ENCODE results near the gene TRDMT1. TPM values are rescaled to one million over a fixed set of nuclear protein-coding genes. Genes with fewer than 3 reads are reported as not detected.

Gene TRDMT1
- total and polyA plus RNA-seq, 4 donors: 2.5 to 25.9 (median 6.5) TPM

GRCh38 chr10:17202506-17202905 is 1.0 kb upstream of the TRDMT1 start:
- TF ChIP-seq, protein P1, sequence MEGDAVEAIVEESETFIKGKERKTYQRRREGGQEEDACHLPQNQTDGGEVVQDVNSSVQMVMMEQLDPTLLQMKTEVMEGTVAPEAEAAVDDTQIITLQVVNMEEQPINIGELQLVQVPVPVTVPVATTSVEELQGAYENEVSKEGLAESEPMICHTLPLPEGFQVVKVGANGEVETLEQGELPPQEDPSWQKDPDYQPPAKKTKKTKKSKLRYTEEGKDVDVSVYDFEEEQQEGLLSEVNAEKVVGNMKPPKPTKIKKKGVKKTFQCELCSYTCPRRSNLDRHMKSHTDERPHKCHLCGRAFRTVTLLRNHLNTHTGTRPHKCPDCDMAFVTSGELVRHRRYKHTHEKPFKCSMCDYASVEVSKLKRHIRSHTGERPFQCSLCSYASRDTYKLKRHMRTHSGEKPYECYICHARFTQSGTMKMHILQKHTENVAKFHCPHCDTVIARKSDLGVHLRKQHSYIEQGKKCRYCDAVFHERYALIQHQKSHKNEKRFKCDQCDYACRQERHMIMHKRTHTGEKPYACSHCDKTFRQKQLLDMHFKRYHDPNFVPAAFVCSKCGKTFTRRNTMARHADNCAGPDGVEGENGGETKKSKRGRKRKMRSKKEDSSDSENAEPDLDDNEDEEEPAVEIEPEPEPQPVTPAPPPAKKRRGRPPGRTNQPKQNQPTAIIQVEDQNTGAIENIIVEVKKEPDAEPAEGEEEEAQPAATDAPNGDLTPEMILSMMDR (IDR thresholded peaks at IDR 0.05; ENCODE audit: control extremely low read depth, extremely low read depth): no peak

GRCh38 chr10:17201794-17202116 is 283 bp upstream of the TRDMT1 start:
- 18 to 23% methylated on average over 3 of the region's 3 CpGs for WGBS, 2 donors

More at GRCh38 chr10:17202506-17202905, 1.0 kb upstream of the TRDMT1 start:
- H3K4me3 ChIP-seq: no peak overlapping the region
- H3K4me1 ChIP-seq (ENCODE audit: control insufficient read depth in 5 of 5, insufficient read depth in 5 of 5, low read length in 5 of 5): peaks cover 0 to 25% (median 5%) of the 10 kb centered on the region in 5 donors
- WGBS, 2 donors: 96 to 99% methylated on average over 2 of the region's 2 CpGs
- no peaks in the 10 kb centered on the region for H3K36me3 ChIP-seq (ENCODE audit: control insufficient read depth in 4 of 4, insufficient read depth in 4 of 4, low read length in 4 of 4)
- no peak overlapping the region for H3K27ac ChIP-seq (ENCODE audit: low read depth in 1 of 2, low read length in 1 of 2)
- no peak overlapping the region for H3K9ac ChIP-seq (ENCODE audit: insufficient read depth in 1 of 2, low read length in 2 of 2)
- H3K27me3 ChIP-seq (ENCODE audit: control insufficient read depth in 3 of 3, insufficient read depth in 3 of 3, low read length in 2 of 3): no peaks in the 10 kb centered on the region
- H3K9me3 ChIP-seq (ENCODE audit: control insufficient read depth in 4 of 4, insufficient read depth in 3 of 4, low read length in 3 of 4): no peaks in the 10 kb centered on the region
- ATAC-seq (ENCODE audit: insufficient read depth, low FRiP score) (no peak), DNase-seq (no peak)

GRCh38 chr10:17200001-17200911 is 1.2 kb downstream of the TRDMT1 start:
- H3K9me3 ChIP-seq (ENCODE audit: control insufficient read depth in 4 of 4, insufficient read depth in 3 of 4, low read length in 3 of 4): no peaks in the 10 kb centered on the region
- H3K36me3 ChIP-seq (ENCODE audit: control insufficient read depth in 4 of 4, insufficient read depth in 4 of 4, low read length in 4 of 4): no peaks in the 10 kb centered on the region
- H3K27me3 ChIP-seq (ENCODE audit: control insufficient read depth in 3 of 3, insufficient read depth in 3 of 3, low read length in 2 of 3): no peaks in the 10 kb centered on the region
- H3K9ac ChIP-seq (ENCODE audit: insufficient read depth in 1 of 2, low read length in 2 of 2): peak overlapping the region; percentile 65 to 86
- H3K27ac ChIP-seq (ENCODE audit: low read depth in 1 of 2, low read length in 1 of 2): peak overlapping the region; percentile 87 to 98
- TF ChIP-seq, protein P1 (IDR thresholded peaks at IDR 0.05; ENCODE audit: control extremely low read depth, extremely low read depth): no peak
- peaks cover 0 to 32% (median 5%) of the 10 kb centered on the region in 5 donors for H3K4me1 ChIP-seq (ENCODE audit: control insufficient read depth in 5 of 5, insufficient read depth in 5 of 5, low read length in 5 of 5)
- ATAC-seq (ENCODE audit: insufficient read depth, low FRiP score) (no peak), DNase-seq (peak in 2 of 3 donors; percentile 41 to 59)
- WGBS, 2 donors: 10 to 22% methylated on average over 10 of the region's 10 CpGs
- no peak overlapping the region for H3K4me3 ChIP-seq

More at GRCh38 chr10:17201794-17202116, 283 bp upstream of the TRDMT1 start:
- no peak for ATAC-seq (ENCODE audit: insufficient read depth, low FRiP score)
- Histone ChIP-seq H3K9me3 (ENCODE audit: control insufficient read depth in 4 of 4, insufficient read depth in 3 of 4, low read length in 3 of 4) (no peaks in the 10 kb centered on the region), H3K4me1 (ENCODE audit: control insufficient read depth in 5 of 5, insufficient read depth in 5 of 5, low read length in 5 of 5) (peaks cover 0 to 25% (median 5%) of the 10 kb centered on the region in 5 donors), H3K36me3 (ENCODE audit: control insufficient read depth in 4 of 4, insufficient read depth in 4 of 4, low read length in 4 of 4) (no peaks in the 10 kb centered on the region), H3K4me3 (peak overlapping the region; percentile 69), H3K27ac (ENCODE audit: low read depth in 1 of 2, low read length in 1 of 2) (peak overlapping the region; percentile 87 to 98), H3K9ac (ENCODE audit: insufficient read depth in 1 of 2, low read length in 2 of 2) (peak overlapping the region; percentile 59 to 80), H3K27me3 (ENCODE audit: control insufficient read depth in 3 of 3, insufficient read depth in 3 of 3, low read length in 2 of 3) (no peaks in the 10 kb centered on the region)
- TF ChIP-seq, protein P1 (IDR thresholded peaks at IDR 0.05; ENCODE audit: control extremely low read depth, extremely low read depth): no peak
- DNase-seq: no peak

Data from lung (tissue), 12 donors.